Keratinocyte (primary cell): Measurements from ENCODE around the gene SEMA3C. TPM values are rescaled to one million over a fixed set of nuclear protein-coding genes. Genes with fewer than 3 reads are reported as not detected.

Experiments
- DNase-seq: peaks from one replicate; pipeline ENCODE4 v3.0.0-alpha.2; 2011; ENCODE audit warnings: low read depth, missing footprints, low spot score
- FAIRE-seq: peaks from 2 replicates; lab custom pipeline; 2011; peaks lifted over from hg19 to GRCh38; lab: Jason Lieb, UNC
- H2AFZ ChIP-seq: 2 replicates; pipeline ENCODE4 v1.6.0; 2012; ENCODE audit warnings: low read length, control low read depth, inconsistent platforms; ENCODE audit not compliant: control insufficient read depth
- H3K27ac ChIP-seq: 2 replicates; pipeline ENCODE4 v1.5.1; 2011; ENCODE audit warnings: low read length; ENCODE audit not compliant: control insufficient read depth, insufficient read depth
- H3K27me3 ChIP-seq: 3 replicates; pipeline ENCODE4 v1.6.0; 2011; ENCODE audit warnings: low read length; ENCODE audit not compliant: control insufficient read depth, insufficient read depth; ENCODE audit errors: extremely low read depth
- H3K36me3 ChIP-seq, 2 experiments: 2 replicates in 1 of 2; 3 replicates in 1 of 2; pipeline ENCODE4 v1.5.1; 2011; ENCODE audit warnings: low read length in 2 of 2, mild to moderate bottlenecking in 1 of 2; ENCODE audit not compliant: control insufficient read depth in 2 of 2, insufficient read depth in 2 of 2; ENCODE audit errors: extremely low read depth in 1 of 2
- H3K4me1 ChIP-seq: 3 replicates; pipeline ENCODE4 v1.5.1; 2011; ENCODE audit warnings: low read length; ENCODE audit not compliant: control insufficient read depth, insufficient read depth; ENCODE audit errors: extremely low read depth
- H3K4me2 ChIP-seq: 3 replicates; pipeline ENCODE4 v1.6.0; 2011; ENCODE audit warnings: low read depth, low read length; ENCODE audit not compliant: control insufficient read depth, insufficient read depth; ENCODE audit errors: extremely low read depth
- H3K4me3 ChIP-seq, 3 experiments: fragments of 200-600 bp in 1 of 3; sonication (generic) in 1 of 3; 2 replicates in 2 of 3; 3 replicates in 1 of 3; pipeline ENCODE4 v1.5.1; 2011 to 2016; ENCODE audit warnings: low read length in 3 of 3, mild to moderate bottlenecking in 3 of 3, control low read depth in 2 of 3, inconsistent platforms in 1 of 3, low read depth in 1 of 3, mixed read lengths in 1 of 3, mixed run types in 1 of 3, moderate library complexity in 1 of 3; ENCODE audit not compliant: control insufficient read depth in 2 of 3, insufficient read depth in 2 of 3; ENCODE audit errors: extremely low read depth in 1 of 3
- H3K79me2 ChIP-seq: 2 replicates; pipeline ENCODE4 v1.6.0; 2012; ENCODE audit warnings: low read length; ENCODE audit not compliant: control insufficient read depth, insufficient read depth
- H3K9ac ChIP-seq: 3 replicates; pipeline ENCODE4 v1.6.0; 2011; ENCODE audit warnings: low read length; ENCODE audit not compliant: control insufficient read depth, insufficient read depth; ENCODE audit errors: extremely low read depth
- H3K9me1 ChIP-seq: 3 replicates; pipeline ENCODE4 v1.6.0; 2011; ENCODE audit warnings: low read length; ENCODE audit not compliant: control insufficient read depth, insufficient read depth; ENCODE audit errors: extremely low read depth
- H3K9me3 ChIP-seq: 2 replicates; pipeline ENCODE4 v1.5.1; 2012; ENCODE audit warnings: low read depth, low read length; ENCODE audit not compliant: control insufficient read depth
- H4K20me1 ChIP-seq: 3 replicates; pipeline ENCODE4 v1.6.0; 2011; ENCODE audit warnings: low read length; ENCODE audit not compliant: control insufficient read depth, insufficient read depth; ENCODE audit errors: extremely low read depth
- CTCF ChIP-seq, 3 experiments: IDR thresholded peaks in 1 of 3; conservative IDR thresholded peaks in 1 of 3; optimal IDR thresholded peaks in 1 of 3; 2 replicates in 2 of 3; 3 replicates in 1 of 3; pipeline versions ENCODE3 to v1.5.1; 2011; ENCODE audit warnings: low read length in 3 of 3, mild to moderate bottlenecking in 3 of 3, moderate library complexity in 2 of 3, control low read depth in 1 of 3, inconsistent platforms in 1 of 3; ENCODE audit not compliant: insufficient read depth in 2 of 3; ENCODE audit errors: extremely low read depth in 1 of 3
- EZH2 ChIP-seq: IDR thresholded peaks from one replicate; pipeline ENCODE4 v1.6.1; 2012; ENCODE audit warnings: inconsistent platforms, mild to moderate bottlenecking, low read length, moderate library complexity
- dilution Hi-C: fragments of 300-500 bp; cut with MboI; formaldehyde crosslinking; loops from one replicate; pipeline ENCODE4 v1.7.0; 2020; ENCODE audit warnings: low sequenced_read_pairs; ENCODE audit not compliant: extremely low pct_ligation_motif_present
- polyA plus RNA-seq, 5 experiments: library from polyadenylated mRNA; depleted of rRNA in 3 of 5; stranded (reverse) in 3 of 5; stranded (forward) in 1 of 5; unstranded in 1 of 5; fragments of >200 nt; gene quantifications; 1 replicate in 1 of 5; 2 replicates in 3 of 5; 3 replicates in 1 of 5; pipeline versions ENCODE4 v1.2.1 to v1.2.3, GENCODE V29; 2011 to 2012; ENCODE audit warnings: missing spikeins in 2 of 5, low read depth in 1 of 5, low replicate concordance in 1 of 5

Gene SEMA3C
- polyA plus RNA-seq, 1 donor (not counting 4 experiments of a cell fraction or from before 2014, with no cell fraction given), result 142 TPM

GRCh38 chr7:80722616-80723195 lies 196.1 kb downstream of the SEMA3C start:
- no peaks in the 10 kb centered on the region for H4K20me1 ChIP-seq
- dilution Hi-C loops, result no loop called here
- no peaks in the 10 kb centered on the region for H3K9me1 ChIP-seq
- H3K36me3 ChIP-seq, result no peaks in the 10 kb centered on the region
- no peak for TF ChIP-seq CTCF (optimal IDR thresholded peaks at IDR 0.05 in 1 of 3, IDR thresholded peaks at IDR 0.05 in 1 of 3, conservative IDR thresholded peaks at IDR 0.05 in 1 of 3; ENCODE audit: extremely low read depth in 1 of 3, insufficient read depth in 2 of 3, low read length in 3 of 3)
- no peak for TF ChIP-seq EZH2
- no peaks in the 10 kb centered on the region for H3K9me3 ChIP-seq
- H2AFZ ChIP-seq, result no peak overlapping the region
- H3K27me3 ChIP-seq, result no peaks in the 10 kb centered on the region
- DNase-seq (peak; percentile 90), FAIRE-seq (peak; percentile 99)
- H3K27ac ChIP-seq, result peak overlapping the region; percentile 86
- H3K4me1 ChIP-seq, result peaks cover 34% of the 10 kb centered on the region
- peak overlapping the region; percentile 42 for H3K9ac ChIP-seq
- H3K4me2 ChIP-seq, result peak overlapping the region; percentile 39
- H3K4me3 ChIP-seq, result peak overlapping the region in 1 of 3 experiments; percentile 2
- no peaks in the 10 kb centered on the region for H3K79me2 ChIP-seq

DNA sequence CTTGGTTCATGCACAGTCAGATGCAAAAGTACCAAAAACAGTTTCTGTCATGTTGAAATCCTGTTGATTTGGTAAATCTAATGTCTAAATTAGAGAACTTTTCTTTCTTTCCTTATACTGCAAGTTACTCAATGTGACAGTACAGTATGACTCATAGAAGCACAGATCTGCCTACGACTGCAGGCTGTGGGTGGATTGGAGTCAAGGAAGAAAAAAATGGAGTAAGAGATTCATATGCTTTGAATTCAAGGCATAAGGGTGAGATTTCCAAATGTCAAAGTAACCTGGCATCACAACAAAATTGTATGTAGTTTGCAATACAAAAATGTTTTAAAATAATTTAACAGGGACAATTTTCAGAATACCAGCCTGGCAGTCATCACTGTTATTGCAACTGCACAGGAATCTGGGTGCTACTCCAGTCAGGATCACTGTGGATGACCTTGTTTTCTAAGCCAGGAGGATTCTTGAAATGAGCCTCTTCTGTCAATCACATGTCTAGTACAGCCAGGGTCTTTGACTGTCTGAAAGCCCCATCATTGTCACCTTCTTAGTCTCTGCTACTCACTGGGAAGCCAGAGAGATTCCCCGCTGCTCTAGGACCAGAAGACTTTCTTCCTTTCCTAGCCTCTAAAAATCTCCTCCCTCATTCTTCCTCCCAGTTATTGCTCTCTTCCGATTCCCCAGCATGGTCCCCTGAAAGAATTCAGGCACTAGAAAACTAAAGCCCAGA lies 196.8 kb downstream of the SEMA3C start:
- Histone ChIP-seq H3K36me3 (no peaks in the 10 kb centered on the region), H3K9me3 (no peaks in the 10 kb centered on the region), H3K4me1 (peaks cover 34% of the 10 kb centered on the region), H3K27ac (peak overlapping the region; percentile 86), H3K27me3 (no peaks in the 10 kb centered on the region), H3K4me2 (peak overlapping the region; percentile 39), H4K20me1 (no peaks in the 10 kb centered on the region), H3K9ac (peak overlapping the region; percentile 42), H3K9me1 (no peaks in the 10 kb centered on the region), H3K4me3 (peak overlapping the region in 1 of 3 experiments; percentile 2), H3K79me2 (no peaks in the 10 kb centered on the region), H2AFZ (no peak overlapping the region)
- dilution Hi-C loops, result no loop called here
- DNase-seq (peak; percentile 41), FAIRE-seq (peak; percentile 93)
- TF ChIP-seq EZH2 (no peak), CTCF (optimal IDR thresholded peaks at IDR 0.05 in 1 of 3, IDR thresholded peaks at IDR 0.05 in 1 of 3, conservative IDR thresholded peaks at IDR 0.05 in 1 of 3; ENCODE audit: extremely low read depth in 1 of 3, insufficient read depth in 2 of 3, low read length in 3 of 3) (no peak)
